SK-N-SH treated with all-trans-retinoic acid at 6 μM for 48 hours (cell line): Measurements from ENCODE around the gene NRSN2.

Experiments
- ARNTL ChIP-seq: fragments of 450-650 bp; formaldehyde crosslinking; IDR thresholded peaks from 2 replicates; pipeline ENCODE4 v1.5.0; 2020; ENCODE audit warnings: low read depth, mild to moderate bottlenecking, moderate library complexity, borderline replicate concordance
- BACH2 ChIP-seq: fragments of 250-450 bp; sonication (Bioruptor Pico); IDR thresholded peaks from 2 replicates; pipeline ENCODE4 v1.9.0; 2021; ENCODE audit warnings: mild to moderate bottlenecking, borderline replicate concordance
- GLIS3 ChIP-seq: fragments of 250-450 bp; sonication (Bioruptor Pico); IDR thresholded peaks from 2 replicates; pipeline ENCODE4 v1.5.0; 2020; ENCODE audit warnings: mild to moderate bottlenecking, moderate library complexity
- PATZ1 ChIP-seq: fragments of 250-450 bp; sonication (Bioruptor Pico); IDR thresholded peaks from 2 replicates; pipeline ENCODE4 v1.8.0; 2020; ENCODE audit warnings: mild to moderate bottlenecking, moderate library complexity, borderline replicate concordance
- RARB ChIP-seq: fragments of 250-450 bp; sonication (Bioruptor Pico); IDR thresholded peaks from 2 replicates; pipeline ENCODE4 v1.8.0; 2021; ENCODE audit warnings: mild to moderate bottlenecking, moderate library complexity
- ZFP3 ChIP-seq: fragments of 250-450 bp; sonication (Bioruptor Pico); IDR thresholded peaks from 2 replicates; pipeline ENCODE4 v1.5.0; 2020; ENCODE audit warnings: mild to moderate bottlenecking, moderate library complexity
- ZFP30 ChIP-seq: fragments of 450-650 bp; formaldehyde crosslinking; IDR thresholded peaks from 2 replicates; pipeline ENCODE4 v1.5.0; 2022; ENCODE audit warnings: mild to moderate bottlenecking, moderate library complexity
- ZNF565 ChIP-seq: fragments of 450-650 bp; formaldehyde crosslinking; conservative IDR thresholded peaks from 2 replicates; pipeline ENCODE4 v1.5.0; 2020; ENCODE audit warnings: low read depth, mild to moderate bottlenecking, moderate library complexity
- TF ChIP-seq, protein P1 (sequence below): fragments of 250-450 bp; sonication (Bioruptor Pico); IDR thresholded peaks from 2 replicates; pipeline ENCODE4 v1.5.1; 2020; ENCODE audit warnings: low read depth, mild to moderate bottlenecking, moderate library complexity

GRCh38 chr20:366719-367485, 20.0 kb downstream of the NRSN2 start:
- TF ChIP-seq PATZ1 (CRISPR knock-in tag) (no peak), RARB (CRISPR knock-in tag) (no peak), ZFP3 (CRISPR knock-in tag) (no peak), ZNF565 (CRISPR knock-in tag) (no peak), BACH2 (CRISPR knock-in tag) (no peak), GLIS3 (CRISPR knock-in tag) (no peak), ARNTL (CRISPR knock-in tag) (no peak), ZFP30 (no peak)
- TF ChIP-seq, protein P1, sequence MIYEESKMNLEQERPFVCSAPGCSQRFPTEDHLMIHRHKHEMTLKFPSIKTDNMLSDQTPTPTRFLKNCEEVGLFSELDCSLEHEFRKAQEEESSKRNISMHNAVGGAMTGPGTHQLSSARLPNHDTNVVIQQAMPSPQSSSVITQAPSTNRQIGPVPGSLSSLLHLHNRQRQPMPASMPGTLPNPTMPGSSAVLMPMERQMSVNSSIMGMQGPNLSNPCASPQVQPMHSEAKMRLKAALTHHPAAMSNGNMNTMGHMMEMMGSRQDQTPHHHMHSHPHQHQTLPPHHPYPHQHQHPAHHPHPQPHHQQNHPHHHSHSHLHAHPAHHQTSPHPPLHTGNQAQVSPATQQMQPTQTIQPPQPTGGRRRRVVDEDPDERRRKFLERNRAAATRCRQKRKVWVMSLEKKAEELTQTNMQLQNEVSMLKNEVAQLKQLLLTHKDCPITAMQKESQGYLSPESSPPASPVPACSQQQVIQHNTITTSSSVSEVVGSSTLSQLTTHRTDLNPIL (CRISPR knock-in tag) = no peak
